Measurements from ENCODE around the gene LENG8. TPM values are rescaled to one million over a fixed set of nuclear protein-coding genes. Genes with fewer than 3 reads are reported as not detected.

LENG8 gene
- total and polyA plus RNA-seq, 2 of the 13 experiments (the other 11 are each of a cell fraction or from before 2014, with no cell fraction given), result 14.3 to 41.9 TPM

- Histone ChIP-seq H3K36me3 (replicated peaks in 1 of 2; ENCODE audit: control insufficient read depth in 1 of 2, insufficient read depth in 2 of 2, low read length in 2 of 2) (no peaks in the 10 kb centered on the region), H4K20me1 (ENCODE audit: insufficient read depth, low read length) (no peaks in the 10 kb centered on the region), H3K4me2 (ENCODE audit: low read depth, low read length) (no peak overlapping the region), H3K4me1 (ENCODE audit: insufficient read depth, low read length) (peaks cover 59% of the 10 kb centered on the region), H3K27me3 (ENCODE audit: control insufficient read depth in 1 of 2, insufficient read depth in 2 of 2, low read length in 2 of 2) (no peaks in the 10 kb centered on the region), H3K4me3 (replicated peaks in 1 of 3; ENCODE audit: insufficient read depth in 1 of 3, low read depth in 2 of 3, low read length in 3 of 3) (no peak overlapping the region), H3K79me2 (ENCODE audit: insufficient read depth, low read length) (no peaks in the 10 kb centered on the region), H3K27ac (ENCODE audit: extremely low read length, insufficient read depth, low read length) (no peak overlapping the region), H3K9ac (ENCODE audit: insufficient read depth, low read depth, low read length) (no peak overlapping the region; the same call in 1 of the 2 replicates), H2AFZ (ENCODE audit: low read length) (no peak overlapping the region), H3K9me3 (ENCODE audit: low read length) (no peaks in the 10 kb centered on the region)
- no peak for FAIRE-seq
- no TSS peak for BruUV-seq (replicated peaks)
- intact Hi-C loops (cut with micrococcal nuclease; ENCODE audit: unreplicated experiment) (no loop called here), in situ Hi-C loops (cut with HindIII; ENCODE audit: extremely low pct_ligation_motif_present, low pct_unique_long_range_greater_than_20kb) (no loop called here)
- DNase-seq (ENCODE audit: low spot score), result no peak
- ChIA-PET POLR2A (interaction anchor here (0.9 to 4.4 kb wide), 10 partner anchors 9 to 282 kb away, joined by 3 to 55 read pairs (median 6); partner anchors contain the start of genes LENG8, LENG9, MBOAT7 and TSEN34), CTCF (ENCODE audit: low intra/inter-chr PET ratio, low total read pairs) (no interaction called here)
- no peak for TF ChIP-seq ZNF556 (CRISPR knock-in tag; IDR thresholded peaks at IDR 0.05; ENCODE audit: borderline replicate concordance)
- TF ChIP-seq U2AF2 (IDR thresholded peaks at IDR 0.05; ENCODE audit: low read depth, low read length), result no peak
- no peak for TF ChIP-seq PRMT3 (CRISPR knock-in tag; IDR thresholded peaks at IDR 0.05; ENCODE audit: borderline replicate concordance, low read depth)
- no peak for TF ChIP-seq ZNF766 (CRISPR knock-in tag; IDR thresholded peaks at IDR 0.05; ENCODE audit: borderline replicate concordance)
- no peak for TF ChIP-seq FIP1L1 (IDR thresholded peaks at IDR 0.05; ENCODE audit: borderline replicate concordance, insufficient read depth, low read depth, low read length)
- no peak for TF ChIP-seq ZNF543 (CRISPR knock-in tag; IDR thresholded peaks at IDR 0.05)
- TF ChIP-seq HOXA3 (CRISPR knock-in tag; IDR thresholded peaks at IDR 0.05), result no peak
- TF ChIP-seq E2F1 (CRISPR knock-in tag; IDR thresholded peaks at IDR 0.05), result no peak
- TF ChIP-seq ZNF720 (CRISPR knock-in tag; IDR thresholded peaks at IDR 0.05), result no peak
- TF ChIP-seq NKX3-1 (CRISPR knock-in tag; IDR thresholded peaks at IDR 0.05), result no peak
- no peak for TF ChIP-seq ZNF253 (CRISPR knock-in tag; IDR thresholded peaks at IDR 0.05; ENCODE audit: borderline replicate concordance)
- TF ChIP-seq GFI1 (CRISPR knock-in tag; IDR thresholded peaks at IDR 0.05; ENCODE audit: borderline replicate concordance), result no peak
- TF ChIP-seq DDIT3 (CRISPR knock-in tag; IDR thresholded peaks at IDR 0.05), result no peak
- TF ChIP-seq ZNF230 (CRISPR knock-in tag; IDR thresholded peaks at IDR 0.05), result no peak
- 95% methylated on average over 4 of the region's 9 CpGs for WGBS (ENCODE audit: low lambda C conversion rate)
- no peak for ATAC-seq
Measured at GRCh38 chr19:54421169-54421516, 27.9 kb upstream of the LENG8 start.

All from HepG2 (cell line).